Stimulated activated CD8-positive, alpha-beta memory T cell treated with anti-CD3 and anti-CD28 coated beads, Interleukin-15, amount 100 ng/mL, for 24 hours (primary cell): ENCODE results near the gene ASB1.

Source experiments
- DNase-seq: peaks from one replicate; pipeline ENCODE4 v3.0.0-alpha.2; 2020; ENCODE audit warnings: low read depth

Gene ASB1

GRCh38 chr2:238445409-238446190, 18.9 kb downstream of the ASB1 start:
- DNase-seq, result no peak

DNA sequence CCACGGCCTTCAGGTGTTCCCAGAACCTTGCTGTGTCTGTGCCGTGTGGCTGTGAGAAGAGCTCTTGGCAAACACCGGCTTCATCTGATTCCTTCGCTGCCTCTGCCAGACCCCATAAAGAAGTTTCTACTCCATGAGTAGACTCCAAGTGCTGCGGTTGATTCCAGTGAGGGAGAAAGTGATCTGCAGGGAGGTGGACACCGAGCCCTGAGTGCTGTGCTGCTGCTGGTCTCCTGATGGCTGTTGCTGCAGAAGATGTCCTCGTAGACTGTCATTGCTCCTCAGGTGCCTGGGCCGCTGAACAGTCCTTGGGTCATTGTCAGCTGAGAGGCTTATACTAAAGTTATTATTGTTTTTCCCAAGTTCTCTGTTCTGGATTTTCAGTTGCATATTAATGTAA, 19.6 kb downstream of the ASB1 start:
- no peak for DNase-seq

DNA sequence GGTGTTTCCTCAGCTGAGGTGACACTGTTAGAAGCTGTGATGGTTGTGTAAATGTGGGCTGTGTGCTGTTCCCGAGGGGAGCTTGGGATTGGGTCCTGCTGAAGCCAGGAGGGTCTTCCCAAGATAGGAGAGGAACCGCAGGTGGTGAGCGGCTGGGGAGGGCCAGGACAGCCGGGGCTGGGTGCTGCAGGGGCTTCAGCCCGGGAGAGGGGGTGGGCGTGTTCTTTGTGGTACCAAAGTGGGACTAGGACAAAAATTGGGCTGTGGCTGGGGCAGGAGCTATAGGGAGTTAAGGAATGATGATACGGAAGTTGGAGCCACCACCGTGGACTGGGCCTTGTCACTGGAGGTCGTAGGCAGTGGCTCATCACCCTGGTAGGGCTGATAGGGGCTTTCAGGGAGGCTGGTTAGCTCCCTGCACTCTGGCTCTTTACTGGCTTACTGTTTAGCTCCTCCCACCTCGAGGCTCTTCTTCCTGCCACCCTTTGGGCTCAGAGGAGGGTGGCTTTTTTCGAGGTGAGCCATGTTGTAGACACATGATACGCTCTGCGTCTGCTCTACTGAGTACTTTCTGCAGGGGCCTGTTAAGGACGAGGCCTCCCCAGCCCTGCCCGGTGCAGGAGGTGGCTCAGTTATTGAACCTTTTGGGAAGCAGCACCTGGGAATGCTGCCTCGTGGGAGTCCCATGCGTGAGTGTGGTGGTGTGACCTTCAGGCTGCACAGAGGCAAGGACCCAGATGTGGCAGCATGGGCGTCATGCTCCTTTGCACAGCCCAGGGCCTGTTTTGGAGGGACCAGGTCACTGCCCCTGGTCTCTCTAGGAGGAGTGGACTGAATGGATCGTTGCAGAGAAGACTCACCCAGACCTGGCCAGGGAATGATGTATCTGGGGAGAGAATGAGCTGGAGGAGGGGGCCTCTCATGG, 21.6 kb downstream of the ASB1 start:
- no peak for DNase-seq

GRCh38 chr2:238449241-238449640, 22.5 kb downstream of the ASB1 start:
- no peak for DNase-seq

DNA sequence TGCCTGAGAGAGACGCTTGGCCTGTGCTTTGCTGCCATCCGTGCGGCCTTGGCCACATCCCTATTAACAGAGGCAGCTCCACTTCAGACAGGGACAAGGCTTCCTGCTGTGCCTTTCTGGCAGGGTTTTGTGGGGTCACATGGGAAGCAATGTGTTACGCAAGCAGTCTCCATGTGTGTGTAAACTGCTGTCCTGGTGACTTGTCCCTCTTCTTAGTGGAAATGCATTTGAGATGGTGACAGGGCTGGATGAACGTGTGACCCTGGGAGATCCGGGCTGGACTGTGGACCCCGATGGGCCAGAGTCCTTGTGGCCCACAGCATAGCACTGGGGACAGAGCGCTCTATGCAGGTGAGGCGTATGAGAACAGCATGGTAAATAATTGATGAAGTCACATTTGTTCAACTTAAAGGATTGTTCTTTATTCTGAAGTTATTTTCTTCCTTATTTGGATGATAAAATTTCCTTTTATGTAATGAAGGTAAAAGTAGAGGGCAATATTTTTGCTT, 23.2 kb downstream of the ASB1 start:
- no peak for DNase-seq

DNA sequence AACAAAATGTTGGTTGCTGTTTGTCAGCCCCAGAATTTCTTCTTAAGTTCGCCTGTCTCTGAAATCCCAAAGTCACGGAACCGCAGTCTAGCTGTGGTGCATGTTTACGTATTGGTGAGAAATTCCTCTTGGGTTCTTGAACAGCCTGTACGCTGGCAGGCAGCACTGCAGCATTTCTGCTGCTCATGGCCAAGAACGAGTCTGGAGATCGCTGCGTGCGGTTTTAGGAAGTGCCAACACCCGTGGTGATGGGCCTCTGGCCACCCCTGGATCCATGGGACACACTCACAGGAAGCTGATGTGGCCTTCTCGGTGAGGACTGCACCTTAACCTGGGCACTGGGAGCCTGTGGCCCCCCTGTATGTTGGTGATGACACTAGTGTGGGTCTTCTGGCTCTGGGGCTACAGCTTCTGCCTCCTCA, 23.7 kb downstream of the ASB1 start:
- no peak for DNase-seq

- DNase-seq, result no peak
These were observed 27.1 kb downstream of the ASB1 start for GRCh38 chr2:238453842-238454241.

DNA sequence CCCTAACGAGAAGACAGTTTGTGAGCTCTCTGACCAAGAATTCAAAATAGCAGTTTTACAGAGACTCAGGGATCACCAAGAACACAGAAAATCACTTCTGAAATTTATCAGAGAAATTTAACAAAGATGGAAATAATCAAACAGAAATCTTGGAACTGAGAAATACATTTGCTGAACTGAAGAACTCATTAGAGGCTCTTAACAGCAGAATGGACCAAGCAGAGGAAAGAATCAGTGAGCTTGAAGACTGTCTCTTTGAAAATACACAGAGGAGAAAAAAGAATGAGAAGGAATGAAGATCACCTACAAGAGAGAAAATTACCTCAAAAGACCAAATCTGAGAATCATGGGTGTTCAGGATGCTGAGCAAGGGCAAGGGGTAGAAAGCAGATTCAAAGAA, 29.7 kb downstream of the ASB1 start:
- DNase-seq, result no peak

DNA sequence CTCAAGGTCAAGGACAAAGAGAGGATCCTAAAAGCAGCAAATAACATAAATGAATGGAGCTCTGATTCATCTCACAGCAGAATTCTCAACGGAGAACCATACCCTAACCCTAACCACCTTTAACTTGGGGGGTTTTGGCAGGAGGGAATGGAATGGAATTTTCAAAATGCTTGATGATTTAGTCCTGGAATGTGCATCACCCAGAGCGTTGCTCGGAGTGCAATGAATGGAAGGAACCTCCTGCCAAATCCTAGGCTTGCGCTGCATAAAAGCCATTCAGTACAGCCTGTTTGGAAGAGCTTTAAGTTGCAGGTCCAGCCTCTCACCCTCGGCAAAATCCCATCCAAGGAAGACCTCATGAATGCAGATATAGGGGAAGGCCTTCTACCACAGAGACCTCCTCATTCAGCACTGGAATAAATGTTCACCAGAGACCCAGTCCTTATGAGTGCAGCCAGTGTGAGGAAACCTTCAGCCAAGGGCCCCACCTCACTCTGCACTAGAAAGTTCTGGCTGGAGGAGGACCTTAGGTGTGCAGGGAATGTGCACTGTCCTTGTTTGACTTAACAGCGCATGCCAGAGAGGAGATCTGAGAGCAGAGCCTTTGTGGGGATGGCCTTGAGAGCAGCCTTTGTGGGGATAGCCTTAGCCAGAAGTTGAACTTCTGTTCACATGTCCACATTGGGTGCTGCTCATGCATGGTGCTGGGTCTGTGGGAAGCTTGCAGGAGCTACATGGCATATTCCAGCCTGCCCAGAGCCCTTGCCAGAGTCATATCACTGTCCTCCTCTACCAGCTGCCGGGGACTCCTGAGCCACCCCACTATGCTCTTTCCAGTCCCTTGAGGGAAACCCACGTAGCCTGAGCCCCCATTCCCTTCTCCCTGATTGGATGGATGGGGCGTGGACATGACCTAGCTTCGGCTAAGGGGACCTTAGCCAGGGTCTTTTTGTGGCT, 30.5 kb downstream of the ASB1 start:
- DNase-seq, result no peak

- no peak for DNase-seq
These were observed 31.2 kb downstream of the ASB1 start for GRCh38 chr2:238457927-238458324.

DNA sequence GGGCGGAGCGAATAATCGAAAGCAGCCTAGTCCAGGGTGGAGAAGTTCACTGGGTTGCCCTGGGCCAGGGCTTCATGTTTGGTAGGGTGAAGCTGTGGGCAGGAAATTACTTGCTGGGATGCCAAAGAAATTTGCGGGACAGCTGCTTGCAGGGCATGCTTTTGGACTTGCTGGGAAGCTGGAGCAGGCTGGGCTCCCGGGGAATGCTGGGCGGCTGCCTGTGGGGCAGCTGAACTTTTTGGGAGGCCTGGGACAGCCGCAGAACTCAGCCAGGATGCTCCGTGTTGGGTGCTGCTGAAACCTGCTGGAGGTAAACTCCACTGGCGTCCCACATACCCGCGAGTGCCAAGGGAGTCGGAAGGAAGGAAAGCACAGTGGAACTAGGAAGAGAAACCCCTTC, 31.9 kb downstream of the ASB1 start:
- no peak for DNase-seq

- no peak for DNase-seq
These were observed 32.4 kb downstream of the ASB1 start for GRCh38 chr2:238459081-238459629.

GRCh38 chr2:238461051-238461450, 34.3 kb downstream of the ASB1 start:
- no peak for DNase-seq

- no peak for DNase-seq
These were observed 34.8 kb downstream of the ASB1 start for GRCh38 chr2:238461491-238461890.

DNA sequence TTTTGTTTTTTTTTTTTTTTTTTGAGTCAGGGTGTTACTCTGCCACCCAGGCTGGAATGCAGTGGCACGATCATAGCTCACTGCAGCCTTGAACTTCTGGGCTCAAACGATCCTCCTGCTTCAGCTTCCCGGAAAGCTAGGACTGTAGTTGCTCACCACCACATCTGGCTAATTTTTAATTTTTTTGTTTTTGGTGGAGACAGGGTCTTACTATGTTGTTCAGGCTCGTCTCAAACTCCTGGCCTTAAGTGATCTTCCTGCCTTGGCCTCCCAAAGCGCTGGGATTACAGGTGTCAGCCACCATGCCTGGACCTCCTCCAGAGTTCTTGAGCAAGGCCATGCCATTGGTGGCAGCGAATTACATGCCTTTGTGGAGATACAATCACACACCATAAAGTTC, 35.2 kb downstream of the ASB1 start:
- DNase-seq, result no peak

DNA sequence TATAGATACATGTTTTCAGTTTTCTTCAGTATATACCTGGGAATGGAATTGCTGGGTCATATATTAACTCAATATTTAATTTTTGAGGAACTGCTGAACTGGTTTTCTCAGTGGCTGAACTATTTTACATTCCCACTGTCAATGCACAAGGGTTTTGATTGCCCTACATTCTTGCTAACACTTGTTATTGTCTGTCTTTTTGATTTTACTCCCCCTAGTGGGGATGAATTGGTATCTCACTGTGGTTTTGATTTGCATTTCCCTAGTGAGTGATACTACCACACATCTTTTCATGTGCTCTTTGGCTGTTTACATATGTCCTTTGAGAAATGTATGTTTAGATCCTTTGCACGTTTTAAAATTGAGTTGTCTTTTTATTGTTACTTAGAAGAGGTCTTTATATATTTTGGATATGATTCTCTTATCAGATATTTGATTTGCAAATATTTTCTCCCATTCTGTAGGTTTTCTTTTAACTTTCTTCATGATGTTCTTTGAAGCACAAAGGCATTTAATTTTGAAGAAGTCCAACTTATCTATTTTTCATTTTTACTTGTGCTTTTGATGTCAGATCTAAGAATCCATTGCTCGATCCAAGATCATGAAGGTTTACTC, 36.2 kb downstream of the ASB1 start:
- DNase-seq, result no peak

- DNase-seq, result no peak
These were observed 37.7 kb downstream of the ASB1 start for GRCh38 chr2:238464389-238464788.

- DNase-seq, result no peak
These were observed 38.9 kb downstream of the ASB1 start for GRCh38 chr2:238465487-238466242.

DNA sequence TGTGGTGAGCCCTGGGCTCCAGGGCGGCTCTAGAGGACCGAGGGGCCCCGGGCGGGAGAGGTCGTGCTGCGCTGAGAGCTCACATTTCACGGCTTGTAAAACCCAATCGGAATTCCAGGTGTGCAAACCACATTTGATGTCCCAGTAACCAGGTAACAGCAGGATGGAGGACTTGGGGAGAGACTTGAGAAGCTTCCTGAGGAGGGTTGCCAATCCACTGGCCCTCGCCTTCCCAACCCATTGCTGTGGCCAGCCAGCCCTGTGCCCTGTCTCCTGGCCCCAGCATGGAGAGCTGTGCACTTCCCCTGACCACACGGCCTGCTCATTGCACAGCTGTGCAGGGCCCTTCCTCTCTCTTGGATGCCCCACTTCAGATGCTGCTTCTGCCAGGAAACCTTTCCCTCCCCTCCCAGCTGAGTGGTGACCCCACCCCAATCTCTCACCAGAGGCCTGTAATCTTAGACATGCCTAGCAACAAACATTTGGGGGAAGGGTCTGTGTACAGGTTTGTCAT, 39.6 kb downstream of the ASB1 start:
- DNase-seq, result no peak

GRCh38 chr2:238467062-238467461, 40.3 kb downstream of the ASB1 start:
- DNase-seq, result no peak
